CD14-positive monocyte (primary cell): Measurements from ENCODE around the gene PCDH1. TPM values are rescaled to one million over a fixed set of nuclear protein-coding genes. Genes with fewer than 3 reads are reported as not detected.

Experiments
- DNase-seq, 3 donors: peaks; one replicate each; pipeline ENCODE4 v3.0.0-alpha.2; 2011 to 2022
- H2AFZ ChIP-seq: 2 replicates; pipeline ENCODE4 v1.6.0; 2012; ENCODE audit warnings: mild to moderate bottlenecking, low read depth, low read length, inconsistent platforms; ENCODE audit not compliant: insufficient read depth, poor library complexity, severe bottlenecking
- H3K27ac ChIP-seq, 2 donors: 1 replicate in 1 of 2; 2 replicates in 1 of 2; pipeline ENCODE4 v1.5.1; 2012 to 2013; ENCODE audit warnings: low read length in 2 of 2, control low read depth in 1 of 2, inconsistent platforms in 1 of 2, low read depth in 1 of 2, mild to moderate bottlenecking in 1 of 2
- H3K27me3 ChIP-seq, 2 donors: one replicate each; pipeline versions ENCODE4 v1.6.0 to v1.6.1; 2011 to 2013; ENCODE audit warnings: low read length in 2 of 2; ENCODE audit not compliant: control insufficient read depth in 2 of 2, insufficient read depth in 2 of 2
- H3K36me3 ChIP-seq, 2 donors: replicated peaks in 1 of 2; 1 replicate in 1 of 2; 2 replicates in 1 of 2; pipeline versions ENCODE4 v1.5.1 to v1.6.1; 2012 to 2013; ENCODE audit warnings: low read length in 2 of 2, control low read depth in 1 of 2, inconsistent platforms in 1 of 2, mild to moderate bottlenecking in 1 of 2; ENCODE audit not compliant: insufficient read depth in 2 of 2, control insufficient read depth in 1 of 2
- H3K4me1 ChIP-seq, 2 donors: 1 replicate in 1 of 2; 2 replicates in 1 of 2; pipeline versions ENCODE4 v1.5.1 to v1.6.1; 2012 to 2013; ENCODE audit warnings: low read length in 2 of 2, control low read depth in 1 of 2, inconsistent platforms in 1 of 2, mild to moderate bottlenecking in 1 of 2, moderate library complexity in 1 of 2; ENCODE audit not compliant: insufficient read depth in 2 of 2, control insufficient read depth in 1 of 2
- H3K4me2 ChIP-seq: replicated peaks from 2 replicates; pipeline ENCODE3; 2012; ENCODE audit warnings: low read length, moderate library complexity, mild to moderate bottlenecking; ENCODE audit not compliant: poor library complexity, severe bottlenecking; ENCODE audit errors: extremely low read depth
- H3K4me3 ChIP-seq, 3 experiments: fragments of 200-600 bp in 1 of 3; sonication (generic) in 1 of 3; replicated peaks in 1 of 3; 1 replicate in 2 of 3; 2 replicates in 1 of 3; pipeline ENCODE4 v1.5.1; 2011 to 2013; ENCODE audit warnings: low read length in 3 of 3, mild to moderate bottlenecking in 3 of 3, control low read depth in 2 of 3, low read depth in 2 of 3, inconsistent platforms in 1 of 3, moderate library complexity in 1 of 3
- H3K79me2 ChIP-seq: 2 replicates; pipeline ENCODE4 v1.6.0; 2012; ENCODE audit warnings: mild to moderate bottlenecking, control low read depth, inconsistent platforms, low read length, moderate library complexity; ENCODE audit not compliant: insufficient read depth
- H3K9ac ChIP-seq: 2 replicates; pipeline ENCODE4 v1.6.0; 2017; ENCODE audit warnings: low read length, mild to moderate bottlenecking; ENCODE audit not compliant: insufficient read depth, poor library complexity, severe bottlenecking
- H3K9me3 ChIP-seq, 2 donors: replicated peaks in 1 of 2; 1 replicate in 1 of 2; 2 replicates in 1 of 2; pipeline versions ENCODE4 v1.5.1 to v1.6.1; 2012 to 2013; ENCODE audit warnings: low read length in 2 of 2, control low read depth in 1 of 2; ENCODE audit not compliant: control insufficient read depth in 1 of 2, insufficient read depth in 1 of 2
- H4K20me1 ChIP-seq: 2 replicates; pipeline ENCODE4 v1.6.0; 2012; ENCODE audit warnings: mild to moderate bottlenecking, low read length, control low read depth, moderate library complexity; ENCODE audit not compliant: insufficient read depth
- H3K27ac Mint-ChIP-seq, 7 donors: one replicate each; pipeline ENCODE4 v1.8.0; 2020; ENCODE audit warnings: mild to moderate bottlenecking in 7 of 7, mixed read lengths in 7 of 7, moderate library complexity in 6 of 7, inconsistent platforms in 2 of 7
- H3K27me3 Mint-ChIP-seq, 3 donors: one replicate each; pipeline ENCODE4 v1.8.0; 2021 to 2022; ENCODE audit warnings: low read depth in 3 of 3, mild to moderate bottlenecking in 3 of 3, mixed read lengths in 3 of 3, moderate library complexity in 3 of 3, inconsistent platforms in 1 of 3
- H3K36me3 Mint-ChIP-seq, 2 donors: one replicate each; pipeline ENCODE4 v1.8.0; 2020; ENCODE audit warnings: mixed read lengths in 2 of 2, inconsistent platforms in 1 of 2, mild to moderate bottlenecking in 1 of 2
- H3K4me1 Mint-ChIP-seq: one replicate; pipeline ENCODE4 v1.8.0; 2020; ENCODE audit warnings: mild to moderate bottlenecking, mixed read lengths
- H3K4me3 Mint-ChIP-seq, 2 donors: one replicate each; pipeline ENCODE4 v1.8.0; 2020; ENCODE audit warnings: mild to moderate bottlenecking in 2 of 2, mixed read lengths in 2 of 2, moderate library complexity in 1 of 2
- H3K9me3 Mint-ChIP-seq, 7 donors: one replicate each; pipeline ENCODE4 v1.8.0; 2020 to 2022; ENCODE audit warnings: mixed read lengths in 7 of 7, mild to moderate bottlenecking in 6 of 7, moderate library complexity in 6 of 7, inconsistent platforms in 2 of 7
- CTCF ChIP-seq: fragments of 200-600 bp; IDR thresholded peaks from one replicate; pipeline ENCODE4 v1.8.0; 2022; ENCODE audit warnings: antibody characterized with exemption, mild to moderate bottlenecking
- WGBS: methylation state at CpG from one replicate; pipeline ENCODE4 v1.1.5; 2013; ENCODE audit warnings: missing lambda C conversion rate; ENCODE audit not compliant: insufficient coverage; 5-methylcytosine and 5-hydroxymethylcytosine counted together
- intact Hi-C, 2 donors: fragments of 100-400 bp; cut with micrococcal nuclease; formaldehyde crosslinking; loops; one replicate each; pipeline versions ENCODE4 v1.15.0 to v1.15.1; 2023
- polyA plus RNA-seq, 3 donors: library from polyadenylated mRNA; depleted of rRNA in 1 of 3; unstranded in 2 of 3; stranded (reverse) in 1 of 3; fragments of 300-500 nt in 2 of 3; fragments of >200 nt in 1 of 3; fragmentation: Illumina TruSeq in 2 of 3; gene quantifications; 1 replicate in 2 of 3; 2 replicates in 1 of 3; pipeline ENCODE4 v1.2.3, GENCODE V29; 2012 to 2021

PCDH1 gene
- polyA plus RNA-seq, 3 donors = not detected

- DNase-seq = no peak
- peaks cover 16% of the 10 kb centered on the region for H3K4me1 Mint-ChIP-seq
- Histone ChIP-seq H3K9me3 (no peaks in the 10 kb centered on the region), H3K27me3 (no peaks in the 10 kb centered on the region), H3K36me3 (no peaks in the 10 kb centered on the region), H3K27ac (no peak overlapping the region), H3K79me2 (no peaks in the 10 kb centered on the region), H3K9ac (peak overlapping the region; percentile 18), H3K4me2 (peak overlapping the region; percentile 48), H3K4me1 (peaks cover 8 to 14% of the 10 kb centered on the region in 2 donors), H2AFZ (no peak overlapping the region), H4K20me1 (no peaks in the 10 kb centered on the region), H3K4me3 (peak overlapping the region in 1 of 3 experiments; percentile 21)
- H3K27ac Mint-ChIP-seq = peak overlapping the region in 2 of 7 donors; percentile 33 to 60
- peak overlapping the region; percentile 31 to 75 for H3K4me3 Mint-ChIP-seq
- 10% methylated on average over 4 of the region's 13 CpGs for WGBS
- intact Hi-C loops = no loop called here
- peaks cover 6 to 12% (median 10%) of the 10 kb centered on the region in 3 donors for H3K27me3 Mint-ChIP-seq
- TF ChIP-seq CTCF = no peak
- no peaks in the 10 kb centered on the region for H3K9me3 Mint-ChIP-seq
- H3K36me3 Mint-ChIP-seq = no peaks in the 10 kb centered on the region
Observed at GRCh38 chr5:141835928-141836670, 42.1 kb downstream of the PCDH1 start.

- no peak overlapping the region for H3K9ac ChIP-seq
- intact Hi-C loops = no loop called here
- no peak for DNase-seq
- H3K27me3 Mint-ChIP-seq = peaks cover 7 to 25% (median 15%) of the 10 kb centered on the region in 3 donors
- peaks cover 16% of the 10 kb centered on the region for H3K4me1 Mint-ChIP-seq
- no peaks in the 10 kb centered on the region for H3K36me3 Mint-ChIP-seq
- H3K27me3 ChIP-seq = no peaks in the 10 kb centered on the region
- no peak overlapping the region for H3K4me3 ChIP-seq
- WGBS = 0% methylated on average over 1 of the region's 2 CpGs
- H3K4me1 ChIP-seq = peaks cover 8 to 14% of the 10 kb centered on the region in 2 donors
- H3K4me2 ChIP-seq = no peak overlapping the region
- no peak overlapping the region for H3K27ac Mint-ChIP-seq
- no peaks in the 10 kb centered on the region for H3K79me2 ChIP-seq
- no peaks in the 10 kb centered on the region for H3K9me3 ChIP-seq
- no peak overlapping the region for H3K27ac ChIP-seq
- no peak overlapping the region for H2AFZ ChIP-seq
- no peaks in the 10 kb centered on the region for H3K36me3 ChIP-seq
- H4K20me1 ChIP-seq = no peaks in the 10 kb centered on the region
- TF ChIP-seq CTCF = no peak
- no peak overlapping the region for H3K4me3 Mint-ChIP-seq
- H3K9me3 Mint-ChIP-seq = no peaks in the 10 kb centered on the region
Observed at GRCh38 chr5:141834331-141834730, 43.9 kb downstream of the PCDH1 start.
